H9 (cell line): Measurements from ENCODE around the gene METTL8. TPM values are rescaled to one million over a fixed set of nuclear protein-coding genes. Genes with fewer than 3 reads are reported as not detected.

ENCODE experiments used
- DNase-seq: peaks from one replicate; pipeline ENCODE4 v3.0.0-alpha.2; 2017
- H2AFZ ChIP-seq: one replicate; pipeline ENCODE4 v1.6.1; 2013; ENCODE audit warnings: mild to moderate bottlenecking, low read length, control low read depth, moderate library complexity
- H2AK5ac ChIP-seq: 2 replicates; pipeline ENCODE4 v1.6.1; 2013; ENCODE audit warnings: low read length, control low read depth, mixed read lengths; ENCODE audit not compliant: insufficient read length
- H2BK120ac ChIP-seq: one replicate; pipeline ENCODE4 v1.6.1; 2013; ENCODE audit warnings: low read depth, mild to moderate bottlenecking, low read length, control low read depth, inconsistent platforms; ENCODE audit not compliant: poor library complexity, severe bottlenecking
- H2BK12ac ChIP-seq: 2 replicates; pipeline ENCODE4 v1.6.1; 2013; ENCODE audit warnings: low read length, control low read depth, mixed read lengths, low read depth; ENCODE audit not compliant: insufficient read length
- H2BK15ac ChIP-seq: 2 replicates; pipeline ENCODE4 v1.6.1; 2013; ENCODE audit warnings: low read depth, low read length, control low read depth
- H2BK20ac ChIP-seq: one replicate; pipeline ENCODE4 v1.6.1; 2013; ENCODE audit warnings: low read depth, mild to moderate bottlenecking, low read length, control low read depth, inconsistent platforms; ENCODE audit not compliant: poor library complexity, severe bottlenecking
- H2BK5ac ChIP-seq: 2 replicates; pipeline ENCODE4 v1.6.1; 2013; ENCODE audit warnings: low read length, control low read depth, mixed read lengths; ENCODE audit not compliant: insufficient read length
- H3K14ac ChIP-seq: 2 replicates; pipeline ENCODE4 v1.6.1; 2013; ENCODE audit warnings: low read length, control low read depth; ENCODE audit not compliant: insufficient read depth
- H3K18ac ChIP-seq: 2 replicates; pipeline ENCODE4 v1.6.1; 2013; ENCODE audit warnings: low read depth, mild to moderate bottlenecking, mixed read lengths, low read length, control low read depth; ENCODE audit not compliant: insufficient read length
- H3K23ac ChIP-seq: 2 replicates; pipeline ENCODE4 v1.6.1; 2013; ENCODE audit warnings: low read length, control low read depth, mixed read lengths, low read depth; ENCODE audit not compliant: insufficient read length
- H3K23me2 ChIP-seq: 2 replicates; pipeline ENCODE4 v1.6.1; 2013; ENCODE audit warnings: low read depth, mild to moderate bottlenecking, mixed read lengths, low read length, control low read depth; ENCODE audit not compliant: insufficient read length, poor library complexity, severe bottlenecking
- H3K27ac ChIP-seq: 2 replicates; pipeline ENCODE4 v1.5.1; 2013; ENCODE audit warnings: low read length, control low read depth, mixed read lengths, low read depth; ENCODE audit not compliant: insufficient read length
- H3K27me3 ChIP-seq: 2 replicates; pipeline ENCODE4 v1.6.1; 2013; ENCODE audit warnings: low read length, control low read depth, inconsistent platforms; ENCODE audit not compliant: insufficient read depth
- H3K4ac ChIP-seq: 2 replicates; pipeline ENCODE4 v1.6.1; 2013; ENCODE audit warnings: low read depth, mild to moderate bottlenecking, control low read depth, inconsistent platforms, low read length, moderate library complexity
- H3K4me1 ChIP-seq: 2 replicates; pipeline ENCODE4 v1.6.1; 2013; ENCODE audit warnings: low read length, control low read depth, inconsistent platforms; ENCODE audit not compliant: insufficient read depth
- H3K4me2 ChIP-seq: 2 replicates; pipeline ENCODE4 v1.6.1; 2013; ENCODE audit warnings: low read length, control low read depth, mixed read lengths; ENCODE audit not compliant: insufficient read length, insufficient read depth
- H3K56ac ChIP-seq: 2 replicates; pipeline ENCODE4 v1.6.1; 2013; ENCODE audit warnings: low read depth, mild to moderate bottlenecking, mixed read lengths, low read length, control low read depth; ENCODE audit not compliant: insufficient read length
- H3K79me1 ChIP-seq: 2 replicates; pipeline ENCODE4 v1.6.1; 2013; ENCODE audit warnings: low read depth, mild to moderate bottlenecking, moderate library complexity, low read length, control low read depth, inconsistent platforms; ENCODE audit not compliant: insufficient read depth, poor library complexity, severe bottlenecking
- H3K79me2 ChIP-seq: 2 replicates; pipeline ENCODE4 v1.6.1; 2013; ENCODE audit warnings: low read length, control low read depth, inconsistent platforms; ENCODE audit not compliant: insufficient read depth
- H3K9ac ChIP-seq: 2 replicates; pipeline ENCODE4 v1.6.1; 2013; ENCODE audit warnings: low read length, control low read depth, mixed read lengths; ENCODE audit not compliant: insufficient read length; ENCODE audit errors: extremely low read depth
- H3K9me3 ChIP-seq: one replicate; pipeline ENCODE4 v1.6.1; 2013; ENCODE audit warnings: low read depth, low read length, inconsistent platforms; ENCODE audit not compliant: control insufficient read depth
- H3T11ph ChIP-seq: one replicate; pipeline ENCODE4 v1.6.1; 2013; ENCODE audit warnings: mild to moderate bottlenecking, low read length, control low read depth, inconsistent platforms
- H4K20me1 ChIP-seq: one replicate; pipeline ENCODE4 v1.6.1; 2013; ENCODE audit not compliant: control insufficient read depth, insufficient read length, insufficient read depth
- H4K5ac ChIP-seq: 2 replicates; pipeline ENCODE4 v1.6.1; 2013; ENCODE audit warnings: low read depth, mild to moderate bottlenecking, mixed read lengths, low read length, control low read depth; ENCODE audit not compliant: insufficient read length
- H4K8ac ChIP-seq: replicated peaks from 2 replicates; pipeline ENCODE4 v1.6.1; 2013; ENCODE audit warnings: low read length, control low read depth, mixed read lengths, low read depth; ENCODE audit not compliant: insufficient read length
- H4K91ac ChIP-seq: 2 replicates; pipeline ENCODE4 v1.6.1; 2013; ENCODE audit warnings: low read depth, mild to moderate bottlenecking, moderate library complexity, mixed read lengths, low read length, control low read depth; ENCODE audit not compliant: insufficient read length
- H3K27ac Mint-ChIP-seq, 3 experiments: 2 replicates in 2 of 3; 3 replicates in 1 of 3; pipeline ENCODE4 v1.8.0; 2020 to 2021; ENCODE audit warnings: mixed read lengths in 3 of 3, mild to moderate bottlenecking in 1 of 3, moderate library complexity in 1 of 3
- H3K27me3 Mint-ChIP-seq: 2 replicates; pipeline ENCODE4 v1.8.0; 2021; ENCODE audit warnings: low read depth, mild to moderate bottlenecking, moderate library complexity, mixed read lengths
- H3K36me3 Mint-ChIP-seq, 3 experiments: 2 replicates in 2 of 3; 3 replicates in 1 of 3; pipeline ENCODE4 v1.8.0; 2020 to 2021; ENCODE audit warnings: low read depth in 3 of 3, mixed read lengths in 3 of 3; ENCODE audit not compliant: insufficient read depth in 1 of 3
- H3K4me1 Mint-ChIP-seq, 2 experiments: 2 replicates each; pipeline ENCODE4 v1.8.0; 2020; ENCODE audit warnings: mixed read lengths in 2 of 2
- H3K4me3 Mint-ChIP-seq, 2 experiments: 2 replicates in 1 of 2; 3 replicates in 1 of 2; pipeline ENCODE4 v1.8.0; 2020 to 2021; ENCODE audit warnings: mild to moderate bottlenecking in 2 of 2, mixed read lengths in 2 of 2, moderate library complexity in 1 of 2
- H3K9me3 Mint-ChIP-seq, 2 experiments: 2 replicates in 1 of 2; 3 replicates in 1 of 2; pipeline ENCODE4 v1.8.0; 2020; ENCODE audit warnings: mild to moderate bottlenecking in 2 of 2, mixed read lengths in 2 of 2, moderate library complexity in 1 of 2
- CTCF ChIP-seq: fragments of 200-600 bp; sonication (generic); conservative IDR thresholded peaks from 3 replicates; pipeline ENCODE4 v1.8.0; 2021; ENCODE audit warnings: antibody characterized with exemption, mild to moderate bottlenecking
- WGBS: extraction: QIAGEN DNeasy Blood & Tissue Kit; methylation state at CpG from one replicate; pipeline ENCODE4 v1.1.7; 2013; ENCODE audit warnings: missing lambda C conversion rate, low lambda C conversion rate, mixed read lengths; ENCODE audit not compliant: insufficient read length; ENCODE audit errors: extremely low coverage; 5-methylcytosine and 5-hydroxymethylcytosine counted together
- total RNA-seq: library from RNA; stranded (reverse); gene quantifications from 2 replicates; pipeline ENCODE4 v1.2.1, GENCODE V29; 2021

METTL8 gene
- total RNA-seq, 1 experiment from 2014 or later = 40.9 TPM

- H2AFZ ChIP-seq = no peak overlapping the region
- H3K9ac ChIP-seq = no peak overlapping the region
- no peak overlapping the region for H2BK5ac ChIP-seq
- Mint-ChIP-seq H3K27ac (no peak overlapping the region), H3K4me3 (no peak overlapping the region), H3K4me1 (peaks cover 8% of the 10 kb centered on the region in 2 experiments; a peak in 3 of 4 replicates), H3K9me3 (peaks cover 32 to 36% of the 10 kb centered on the region in 2 experiments), H3K27me3 (no peaks in the 10 kb centered on the region; the same call in 1 of the 2 replicates), H3K36me3 (peaks cover 36 to 46% (median 39%) of the 10 kb centered on the region in 3 experiments)
- H3K23me2 ChIP-seq = no peaks in the 10 kb centered on the region
- H4K8ac ChIP-seq = no peak overlapping the region
- H2AK5ac ChIP-seq = no peak overlapping the region
- H3K79me1 ChIP-seq = peaks cover 2% of the 10 kb centered on the region
- H3K27me3 ChIP-seq = no peaks in the 10 kb centered on the region
- no peak overlapping the region for H3K4me2 ChIP-seq
- no CpG with 5 or more reads among the region's 3 CpGs for WGBS
- no peak for TF ChIP-seq CTCF
- H4K20me1 ChIP-seq = no peaks in the 10 kb centered on the region
- H3K14ac ChIP-seq = no peak overlapping the region
- no peak overlapping the region for H3K23ac ChIP-seq
- DNase-seq = no peak
- H2BK12ac ChIP-seq = no peak overlapping the region
- no peak overlapping the region for H3T11ph ChIP-seq
- H4K91ac ChIP-seq = no peak overlapping the region
- H3K4ac ChIP-seq = no peak overlapping the region
- H3K18ac ChIP-seq = no peak overlapping the region
- no peak overlapping the region for H2BK120ac ChIP-seq
- peaks cover 25% of the 10 kb centered on the region for H3K9me3 ChIP-seq
- no peaks in the 10 kb centered on the region for H3K4me1 ChIP-seq
- H4K5ac ChIP-seq = no peak overlapping the region
- peaks cover 1% of the 10 kb centered on the region; the same call in 1 of the 2 replicates for H3K79me2 ChIP-seq
- H3K56ac ChIP-seq = no peak overlapping the region
- H2BK20ac ChIP-seq = no peak overlapping the region
- H3K27ac ChIP-seq = no peak overlapping the region
- no peak overlapping the region for H2BK15ac ChIP-seq
These were observed 12.8 kb downstream of the METTL8 start for GRCh38 chr2:171420728-171421563.
